HG03025 (cell line): ENCODE results near the gene OTOF.

Source experiments
- ATAC-seq: cut with Tn5 transposase; IDR thresholded peaks from one replicate; pipeline ENCODE4 v1.9.1; 2021; ENCODE audit warnings: mild to moderate bottlenecking, moderate library complexity; ENCODE audit not compliant: unreplicated experiment, low FRiP score

OTOF gene

GRCh38 chr2:26477911-26478253 lies at the start of gene OTOF:
OTOF (minus strand) TSS chr2:26478124.
- no peak for ATAC-seq

GRCh38 chr2:26526589-26526988 lies 48.7 kb upstream of the OTOF start:
- no peak for ATAC-seq

- no peak for ATAC-seq
Measured at GRCh38 chr2:26526105-26526504, 48.2 kb upstream of the OTOF start.

- ATAC-seq: no peak
Measured at GRCh38 chr2:26523750-26524149, 45.8 kb upstream of the OTOF start.

- no peak for ATAC-seq
Measured at GRCh38 chr2:26522751-26523171, 44.8 kb upstream of the OTOF start.

GRCh38 chr2:26522325-26522724 lies 44.4 kb upstream of the OTOF start:
- ATAC-seq: no peak

GRCh38 chr2:26521913-26522180 lies 43.9 kb upstream of the OTOF start:
- no peak for ATAC-seq

- no peak for ATAC-seq
Measured at GRCh38 chr2:26521054-26521912, 43.4 kb upstream of the OTOF start.

GRCh38 chr2:26520148-26520449 lies 42.2 kb upstream of the OTOF start:
- no peak for ATAC-seq

- no peak for ATAC-seq
Measured at GRCh38 chr2:26519396-26520147, 41.6 kb upstream of the OTOF start.

GRCh38 chr2:26516781-26517180 lies 38.9 kb upstream of the OTOF start:
- ATAC-seq: no peak

- no peak for ATAC-seq
Measured at GRCh38 chr2:26516246-26516645, 38.3 kb upstream of the OTOF start.

GRCh38 chr2:26515771-26516170 lies 37.8 kb upstream of the OTOF start:
- ATAC-seq: no peak

GRCh38 chr2:26514045-26514444 lies 36.1 kb upstream of the OTOF start:
- ATAC-seq: no peak

- no peak for ATAC-seq
Measured at GRCh38 chr2:26513261-26513660, 35.3 kb upstream of the OTOF start.

- ATAC-seq: no peak
Measured at GRCh38 chr2:26511466-26511865, 33.5 kb upstream of the OTOF start.

- ATAC-seq: no peak
Measured at GRCh38 chr2:26510344-26510973, 32.5 kb upstream of the OTOF start.

GRCh38 chr2:26509141-26509540 lies 31.2 kb upstream of the OTOF start:
- no peak for ATAC-seq

- ATAC-seq: no peak
Measured at GRCh38 chr2:26507932-26508331, 30.0 kb upstream of the OTOF start.

- no peak for ATAC-seq
Measured at GRCh38 chr2:26507088-26507487, 29.2 kb upstream of the OTOF start.

- ATAC-seq: no peak
Measured at GRCh38 chr2:26506279-26506678, 28.4 kb upstream of the OTOF start.

- ATAC-seq: no peak
Measured at GRCh38 chr2:26504002-26504401, 26.1 kb upstream of the OTOF start.
